ENCODE results near the gene VPS51.

DNA sequence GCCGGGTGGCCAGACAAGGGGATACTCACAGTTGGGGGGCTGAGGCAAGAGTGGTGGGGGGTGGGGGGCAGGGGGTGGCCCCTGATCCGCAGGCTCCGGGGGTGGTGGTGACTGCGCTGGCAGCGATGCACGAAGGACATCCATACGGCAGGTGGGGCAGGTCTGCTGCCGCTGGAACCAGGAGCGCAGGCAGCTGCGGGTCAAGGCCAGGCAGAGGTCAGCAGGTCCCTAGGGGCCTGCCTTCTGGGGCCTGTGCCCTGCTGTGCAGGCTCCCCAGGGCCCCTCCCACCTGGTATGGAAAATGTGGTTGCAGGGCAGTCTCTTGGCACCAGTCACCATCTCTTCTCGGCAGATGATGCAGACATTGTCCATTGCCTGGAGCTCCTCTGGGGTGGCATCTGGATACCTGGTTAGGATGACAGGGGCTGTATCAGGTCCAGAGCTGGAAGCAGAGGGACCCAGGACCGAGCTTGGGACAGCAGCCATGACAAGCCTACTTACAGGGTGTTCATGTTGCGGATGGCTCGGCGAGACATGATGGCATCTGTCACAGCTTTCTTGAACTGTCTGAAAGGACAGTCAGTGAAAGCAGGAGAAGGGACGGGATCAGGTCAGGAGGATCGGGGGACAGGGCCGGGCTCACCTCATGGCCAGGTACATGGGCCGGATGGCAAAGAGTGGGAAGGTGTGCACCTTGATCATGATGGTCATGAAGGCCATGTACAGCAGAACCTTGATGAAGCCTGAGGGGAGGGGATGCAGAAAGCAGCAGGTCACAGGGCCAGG, 34.8 kb downstream of the VPS51 start:
- TF ChIP-seq CTCF (conservative IDR thresholded peaks at IDR 0.05; ENCODE audit: low read length) (no peak), EZH2phosphoT487 (IDR thresholded peaks at IDR 0.05; ENCODE audit: borderline replicate concordance, low read depth, low read length) (no peak)

Data from OCI-LY7 (cell line).